GM19193 (cell line): ENCODE data around the gene TIMM13.

Experiments
- POLR2A ChIP-seq: IDR thresholded peaks from 4 replicates; pipeline ENCODE4 v1.6.1; 2011; ENCODE audit not compliant: insufficient read depth, insufficient read length; ENCODE audit errors: extremely low read depth

Gene TIMM13

DNA sequence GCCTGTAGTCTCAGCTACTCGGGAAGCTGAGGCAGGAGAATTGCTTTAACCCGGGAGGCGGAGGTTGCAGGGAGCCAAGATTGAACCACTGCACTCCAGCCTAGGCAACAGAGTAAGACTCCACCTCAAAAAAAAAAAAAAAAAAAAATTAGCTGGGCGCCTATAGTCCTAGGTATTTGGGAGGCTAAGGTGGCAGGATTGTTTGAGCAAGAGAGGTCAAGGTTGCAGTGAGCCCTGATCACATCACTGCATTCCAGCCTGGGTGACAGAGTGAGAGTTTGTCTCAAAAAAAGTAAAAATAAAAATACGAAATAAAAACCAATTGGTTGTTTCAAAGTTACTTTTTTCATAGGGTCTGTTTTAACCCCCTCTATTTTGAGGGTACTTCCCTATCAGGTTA is 30.7 kb upstream of the TIMM13 start:
- no peak for TF ChIP-seq POLR2A

- no peak for TF ChIP-seq POLR2A
Observed at GRCh38 chr19:2457394-2458037, 30.1 kb upstream of the TIMM13 start.

- TF ChIP-seq POLR2A, result no peak
Observed at GRCh38 chr19:2455851-2456570, 28.6 kb upstream of the TIMM13 start.

GRCh38 chr19:2454962-2455850 is 27.8 kb upstream of the TIMM13 start:
- no peak for TF ChIP-seq POLR2A

DNA sequence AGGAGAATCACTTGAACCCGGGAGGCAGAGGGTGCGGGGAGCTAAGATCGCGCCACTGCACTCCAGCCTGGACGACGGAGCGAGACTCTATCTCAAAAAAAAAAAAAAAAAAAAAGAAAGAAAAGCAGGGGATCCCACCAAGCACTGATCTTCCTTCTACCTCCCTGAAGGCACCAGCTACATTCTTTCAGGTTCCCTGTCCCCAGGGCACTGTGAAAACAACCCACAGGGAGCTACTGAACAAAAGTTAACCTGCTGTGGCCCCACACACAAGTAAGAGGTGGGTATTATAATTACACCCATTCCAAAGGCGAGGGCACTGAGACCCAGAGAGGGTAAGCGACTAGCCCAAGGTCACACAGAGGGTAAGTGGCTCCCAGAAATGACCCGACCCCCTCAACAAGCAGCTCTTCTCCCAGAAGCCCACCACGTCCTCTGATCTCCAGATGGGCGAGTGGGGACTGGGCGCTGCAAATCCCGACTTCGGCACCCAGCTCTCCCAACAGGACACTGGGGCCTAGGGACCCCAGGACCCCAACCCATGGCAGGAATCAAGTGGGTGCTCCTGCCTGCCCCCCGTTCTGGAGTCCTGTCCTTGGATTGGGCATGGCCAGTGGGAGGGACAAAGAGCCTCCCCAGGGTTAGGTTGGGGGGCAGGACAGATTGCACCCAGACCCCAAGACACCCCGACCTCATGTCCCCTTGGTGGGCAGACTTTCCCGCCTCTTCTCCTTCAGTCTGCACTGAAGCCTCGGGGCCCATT is 27.0 kb upstream of the TIMM13 start:
- TF ChIP-seq POLR2A, result no peak

DNA sequence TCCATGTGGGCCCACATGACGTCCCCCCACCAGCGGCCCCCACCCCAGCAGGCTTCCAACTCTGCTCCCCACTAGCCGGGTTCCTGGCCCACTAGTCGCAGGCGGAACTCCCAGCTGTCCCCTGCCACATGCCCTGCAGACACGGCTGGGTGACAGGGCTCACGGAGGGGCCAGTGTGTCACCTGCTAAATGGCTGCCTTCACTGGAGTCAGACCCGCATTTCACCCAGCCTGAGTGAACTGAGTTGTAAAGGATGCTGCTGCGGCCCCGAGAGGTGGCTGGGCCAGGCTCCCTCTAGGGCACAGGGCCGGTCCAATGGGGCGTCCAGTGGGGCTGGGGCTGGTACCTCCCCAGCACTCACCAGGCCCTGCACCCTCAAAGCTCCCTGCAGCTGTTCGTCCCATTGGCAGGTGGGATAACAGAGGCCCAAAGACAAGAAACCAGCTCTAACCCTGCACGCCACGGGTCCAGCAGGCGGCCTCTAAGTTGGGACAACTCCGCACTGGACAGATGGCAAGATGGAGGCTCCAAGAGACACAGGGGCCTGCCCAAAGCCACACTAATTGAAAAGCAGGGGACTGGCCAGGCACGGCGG is 26.1 kb upstream of the TIMM13 start:
- TF ChIP-seq POLR2A, result no peak

GRCh38 chr19:2451741-2452140 is 24.4 kb upstream of the TIMM13 start:
- no peak for TF ChIP-seq POLR2A

DNA sequence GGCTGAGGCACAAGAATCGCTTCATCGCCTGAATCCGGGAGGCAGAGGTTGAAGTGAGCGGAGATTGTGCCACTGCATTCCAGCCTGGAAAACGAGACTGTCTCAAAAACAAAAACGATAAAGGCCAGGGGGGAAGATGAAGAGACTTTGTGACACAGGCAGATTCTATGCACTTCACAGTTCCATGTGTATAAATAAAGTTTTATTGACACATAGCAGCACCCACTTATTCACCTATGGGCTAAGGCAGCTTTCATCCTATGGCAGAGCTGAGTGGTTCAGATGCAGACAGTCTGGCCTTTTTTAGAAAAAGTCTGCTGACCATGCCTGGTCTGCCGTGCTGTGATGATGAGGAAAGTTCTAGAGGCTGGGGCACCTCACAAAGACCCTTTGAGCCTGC is 23.8 kb upstream of the TIMM13 start:
- no peak for TF ChIP-seq POLR2A

DNA sequence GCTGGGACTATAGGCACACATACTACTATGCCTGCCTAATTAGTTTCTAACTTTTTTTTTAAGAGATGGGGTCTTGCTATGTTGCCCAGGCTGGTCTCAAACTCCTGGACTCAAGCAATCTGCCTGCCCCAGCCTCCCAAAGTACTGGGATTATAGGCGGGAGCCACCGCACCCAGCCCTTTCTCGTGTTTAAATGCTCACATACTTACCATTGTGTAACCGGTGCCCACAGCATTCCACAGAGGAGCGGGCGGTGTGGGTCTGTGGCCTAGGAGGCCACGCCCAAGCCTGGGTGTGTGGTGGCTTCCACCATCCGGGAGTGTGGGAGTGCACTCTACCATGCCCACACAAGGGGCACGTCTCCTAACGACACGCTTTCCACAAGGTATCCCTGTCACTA is 21.6 kb upstream of the TIMM13 start:
- TF ChIP-seq POLR2A, result no peak

GRCh38 chr19:2446381-2446780 is 19.0 kb upstream of the TIMM13 start:
- no peak for TF ChIP-seq POLR2A

DNA sequence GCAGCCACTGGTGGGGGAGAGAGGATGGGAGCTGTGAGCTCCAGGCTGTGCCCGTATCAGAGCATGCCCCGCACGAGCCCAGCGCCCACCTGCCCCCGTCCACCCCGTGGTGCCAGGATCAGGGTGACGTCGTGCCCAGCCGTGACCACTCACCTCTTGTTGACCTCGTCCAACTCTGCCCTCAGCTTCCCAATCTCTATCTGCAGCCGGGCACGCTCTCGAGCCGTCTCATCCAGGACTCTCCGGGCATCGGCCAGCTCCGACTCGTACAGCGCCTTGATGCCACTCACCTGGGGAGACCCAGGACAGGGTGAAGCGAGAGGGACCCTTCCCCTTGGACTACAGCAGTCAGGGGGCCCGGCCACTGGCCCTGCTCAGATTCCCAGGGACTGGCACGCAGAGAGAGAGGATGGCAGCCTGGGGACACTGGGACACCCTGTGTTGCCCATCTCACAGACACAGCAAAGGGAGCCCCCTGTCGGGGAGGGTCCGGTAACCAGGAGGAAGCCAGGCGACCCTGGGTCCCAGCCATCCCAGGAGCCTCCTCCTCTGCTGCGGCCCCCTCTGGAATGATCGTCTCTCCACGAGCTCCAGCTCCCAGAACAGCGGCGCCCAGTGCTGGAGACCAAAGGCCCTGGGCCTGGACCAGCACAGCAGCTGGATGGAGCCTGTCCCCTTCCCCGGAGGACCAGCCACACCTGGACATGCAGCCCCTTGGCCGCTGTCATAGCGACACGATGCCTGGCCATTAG is 17.0 kb upstream of the TIMM13 start:
- TF ChIP-seq POLR2A, result no peak

DNA sequence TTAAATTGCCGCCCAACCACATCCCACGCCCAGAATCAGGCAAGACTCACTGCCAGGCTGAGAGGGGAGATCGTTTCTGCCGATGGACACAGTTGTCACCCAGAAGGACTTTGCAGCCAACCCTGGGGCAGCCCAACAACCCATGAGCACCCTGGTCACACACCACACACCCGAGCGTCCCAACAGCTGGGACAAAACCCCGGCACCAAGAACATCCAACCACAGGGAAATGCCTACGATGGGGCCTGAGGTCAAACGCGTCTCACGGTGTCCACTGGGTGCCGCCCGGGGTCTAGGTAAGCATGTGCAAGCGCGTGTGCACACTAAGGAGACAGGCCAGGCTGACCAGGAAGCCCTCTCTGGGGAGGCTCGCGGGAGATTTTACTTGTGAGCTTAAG is 16.4 kb upstream of the TIMM13 start:
- TF ChIP-seq POLR2A, result no peak

GRCh38 chr19:2443116-2443784 is 15.9 kb upstream of the TIMM13 start:
- TF ChIP-seq POLR2A, result no peak
